NCI-H82 treated with DMSO at 0.1 percent for 48 hours (cell line): ENCODE results near the gene TMEM167B.
"Not testable (repeated sequence)": the region's sequence is repeated elsewhere in the genome, so short reads cannot be mapped to it uniquely, and the experiment has no call there.

Source experiments
- DNase-seq: peaks from one replicate; lab custom pipeline; 2025; ENCODE audit not compliant: unreplicated experiment; lab: John Stamatoyannopoulos, UW

TMEM167B gene

DNA sequence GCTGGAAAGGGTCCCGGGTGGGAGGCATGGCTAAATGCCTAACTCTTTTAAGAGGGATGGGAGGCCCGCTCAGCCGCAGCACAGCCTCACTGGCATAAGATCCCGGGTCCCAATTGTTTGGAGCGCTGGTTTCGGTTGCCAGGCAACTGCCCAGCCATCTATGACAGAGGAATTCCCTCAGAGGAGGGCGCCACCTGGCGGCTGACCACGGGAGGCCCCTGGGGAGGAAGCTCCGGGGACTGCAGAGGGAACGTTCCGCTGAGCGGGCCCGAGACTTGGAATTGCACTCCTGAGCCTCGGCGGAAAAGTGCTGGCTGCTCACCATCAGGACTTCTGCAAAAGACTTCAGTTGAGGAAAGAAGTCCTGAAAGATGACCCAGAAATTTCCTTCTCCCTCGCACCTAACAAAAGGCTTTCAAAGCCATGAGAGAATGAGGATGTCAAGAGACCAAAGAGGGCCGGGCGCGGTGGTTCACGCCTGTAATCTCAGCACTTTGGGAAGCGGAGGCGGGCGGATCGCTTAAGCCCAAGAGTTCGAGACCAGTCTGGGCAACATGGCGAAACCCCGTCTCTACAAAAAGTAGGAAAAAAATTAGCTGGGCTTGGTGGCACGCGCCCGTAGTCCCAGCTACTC lies 22.2 kb downstream of the TMEM167B start:
- peak; percentile 68 for DNase-seq

DNA sequence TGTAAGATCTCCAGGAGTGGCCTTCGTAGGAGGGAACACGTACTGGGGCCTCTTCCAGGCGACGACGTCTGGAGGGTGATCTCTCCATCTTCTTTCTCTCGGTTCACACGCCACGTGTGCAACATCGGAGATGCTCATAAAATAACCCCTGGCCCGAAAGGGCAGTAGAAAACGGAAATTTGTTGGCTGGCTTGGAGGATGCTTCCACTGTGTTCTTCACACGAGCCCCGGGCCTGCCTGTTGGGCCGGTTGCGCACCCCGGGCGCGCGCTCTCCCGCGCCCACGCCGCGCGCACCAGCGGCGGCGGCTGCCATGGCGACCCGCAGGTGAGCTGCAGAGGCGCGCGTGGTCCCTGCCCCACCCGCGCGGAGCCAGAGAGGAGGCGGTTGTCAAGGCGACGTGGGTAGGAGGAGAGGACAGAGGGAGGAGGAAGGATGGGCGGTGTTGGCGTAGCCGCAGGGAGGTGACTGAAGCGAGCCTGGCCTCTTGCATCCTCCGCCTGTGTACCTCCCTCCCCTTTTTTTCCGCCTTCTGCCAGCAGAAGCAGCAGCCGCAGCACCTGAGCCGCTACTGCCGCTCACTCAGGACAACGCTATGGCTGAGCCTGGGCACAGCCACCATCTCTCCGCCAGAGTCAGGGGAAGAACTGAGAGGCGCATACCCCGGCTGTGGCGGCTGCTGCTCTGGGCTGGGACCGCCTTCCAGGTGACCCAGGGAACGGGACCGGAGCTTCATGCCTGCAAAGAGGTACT lies 23.2 kb downstream of the TMEM167B start, which contains the start of gene ELAPOR1:
Gene ELAPOR1 (plus strand): TSS at position 526 of the 752 bp plus-strand sequence. CDS start 69 bp downstream, at position 595.
- no peak for DNase-seq

DNA sequence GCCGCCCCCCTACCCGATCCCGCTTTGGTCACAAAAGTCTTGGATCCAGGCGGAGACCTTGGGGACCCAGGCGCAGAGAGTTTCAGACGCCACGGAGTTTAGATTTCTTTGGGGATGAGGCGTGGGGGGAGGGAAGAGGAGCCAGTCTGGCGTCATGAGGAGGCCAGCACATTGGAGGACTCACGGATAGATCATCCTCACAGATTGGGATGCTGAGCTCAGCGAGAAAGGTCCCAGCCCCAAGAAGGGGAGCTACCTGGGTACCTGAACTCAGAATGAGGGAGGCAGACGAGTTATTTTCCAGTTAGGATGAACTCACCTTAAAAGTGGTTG lies 23.7 kb downstream of the TMEM167B start:
- no peak for DNase-seq

DNA sequence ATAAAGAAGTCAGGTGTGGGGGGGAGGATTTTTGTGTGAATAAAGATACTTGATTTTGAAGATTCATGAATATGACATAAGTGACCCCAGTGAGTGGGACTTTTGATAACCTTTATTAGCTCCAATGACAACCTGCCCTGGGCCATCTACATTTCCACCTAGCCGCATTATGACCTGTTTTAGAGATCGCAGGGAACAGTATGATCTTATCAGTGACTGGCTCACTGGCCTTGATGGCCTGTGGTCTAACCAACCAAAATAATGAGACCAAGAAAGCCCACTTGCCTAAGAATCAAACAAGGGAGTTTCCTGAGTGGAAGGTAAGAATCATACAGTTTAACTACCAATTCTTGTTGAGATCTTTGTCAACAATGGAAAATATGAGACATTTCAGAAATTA lies 25.1 kb downstream of the TMEM167B start:
- DNase-seq = no peak

DNA sequence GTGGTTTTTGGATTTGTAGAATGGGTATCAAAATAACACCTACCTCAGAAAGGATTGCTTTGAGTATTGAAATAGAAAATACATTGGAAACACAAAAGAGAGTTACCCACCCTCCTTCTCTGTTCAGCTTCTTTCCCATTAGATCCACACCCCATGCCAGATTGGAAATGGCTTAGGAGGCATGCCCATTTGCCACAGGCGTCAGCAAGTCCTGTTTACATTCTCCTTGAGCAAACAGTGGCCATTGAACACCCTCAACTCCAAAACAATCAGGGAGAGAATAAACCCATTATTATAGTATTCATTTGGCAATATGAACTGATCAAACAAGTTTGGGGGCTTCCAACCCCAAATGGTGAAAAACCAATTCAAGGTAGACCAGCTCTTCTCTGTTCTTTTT lies 25.7 kb downstream of the TMEM167B start:
- no peak for DNase-seq

DNA sequence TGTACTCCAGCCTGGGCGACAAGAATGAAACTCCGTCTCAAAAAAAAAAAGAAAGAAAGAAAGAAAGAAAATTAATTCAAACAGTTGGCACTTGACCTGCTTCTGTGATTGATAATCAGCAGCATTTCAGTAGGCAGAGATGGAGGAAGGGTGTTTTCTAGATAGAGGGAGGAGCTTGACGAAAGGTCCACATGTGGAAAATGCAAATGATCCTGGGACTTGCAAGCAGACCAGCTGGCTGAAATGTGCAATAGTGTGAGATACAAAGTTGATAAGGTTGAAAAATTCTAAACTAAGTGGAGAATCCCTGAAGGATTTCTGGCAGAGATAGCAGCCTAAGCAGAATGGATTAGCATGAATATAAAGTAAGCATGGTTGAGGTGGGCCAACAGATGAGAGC lies 27.5 kb downstream of the TMEM167B start:
- DNase-seq = no peak

DNA sequence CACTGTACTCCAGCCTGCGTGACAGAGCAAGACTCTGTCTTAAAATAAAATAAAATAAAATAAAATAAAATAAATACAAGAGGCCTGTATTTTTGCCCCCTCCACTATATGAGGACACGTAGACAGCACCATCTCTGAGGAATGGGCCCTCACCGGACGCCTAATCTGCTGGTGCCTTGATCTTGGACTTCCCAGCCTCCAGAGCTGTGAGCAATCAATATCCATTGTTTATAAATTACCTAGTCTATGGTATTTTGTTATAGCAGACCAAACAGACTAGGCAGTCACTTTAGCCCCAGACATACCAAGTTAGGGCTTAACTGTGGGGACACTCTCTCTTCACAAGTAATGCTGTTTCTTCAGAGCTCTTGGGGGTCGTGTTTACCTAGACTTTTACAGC lies 29.8 kb downstream of the TMEM167B start:
- no peak for DNase-seq

DNA sequence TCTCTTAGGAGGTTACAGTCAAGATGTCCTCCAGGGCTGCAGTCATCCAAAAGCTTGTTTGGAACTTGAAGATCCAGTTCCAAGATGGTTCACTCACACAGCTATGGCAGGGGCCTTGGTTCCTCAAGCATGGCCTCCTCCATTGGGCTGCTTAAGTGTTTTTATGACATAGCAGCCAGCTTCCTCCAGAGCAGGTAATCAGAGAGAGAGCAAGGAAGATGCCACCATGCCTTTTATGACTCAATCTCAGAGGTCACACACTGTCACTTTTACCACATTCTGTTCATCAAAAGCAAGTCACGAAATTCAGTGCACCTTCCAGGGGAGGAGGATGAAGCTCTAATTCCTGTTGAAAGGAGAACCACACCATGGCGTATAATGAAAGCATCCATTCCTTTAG lies 40.5 kb downstream of the TMEM167B start:
- no peak for DNase-seq

DNA sequence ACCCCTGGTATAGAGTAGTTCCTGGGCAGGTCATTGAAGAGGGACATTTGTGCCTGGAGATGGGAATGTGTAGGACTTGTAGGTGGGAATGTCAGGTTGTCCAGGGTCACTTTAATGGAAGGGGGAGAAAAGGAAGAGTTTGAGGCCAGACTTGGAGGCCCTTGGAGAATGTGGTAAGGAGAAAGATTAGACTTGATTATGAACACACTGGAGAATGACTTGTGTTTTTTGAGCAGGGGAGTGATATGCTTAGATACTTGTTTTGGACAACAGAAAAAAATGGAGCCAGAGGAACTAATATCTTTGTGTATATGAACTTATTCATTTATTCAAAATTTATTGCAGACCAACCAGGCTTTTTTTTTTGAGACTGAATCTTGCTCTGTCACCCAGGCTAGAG lies 41.2 kb downstream of the TMEM167B start:
- DNase-seq = no peak

DNA sequence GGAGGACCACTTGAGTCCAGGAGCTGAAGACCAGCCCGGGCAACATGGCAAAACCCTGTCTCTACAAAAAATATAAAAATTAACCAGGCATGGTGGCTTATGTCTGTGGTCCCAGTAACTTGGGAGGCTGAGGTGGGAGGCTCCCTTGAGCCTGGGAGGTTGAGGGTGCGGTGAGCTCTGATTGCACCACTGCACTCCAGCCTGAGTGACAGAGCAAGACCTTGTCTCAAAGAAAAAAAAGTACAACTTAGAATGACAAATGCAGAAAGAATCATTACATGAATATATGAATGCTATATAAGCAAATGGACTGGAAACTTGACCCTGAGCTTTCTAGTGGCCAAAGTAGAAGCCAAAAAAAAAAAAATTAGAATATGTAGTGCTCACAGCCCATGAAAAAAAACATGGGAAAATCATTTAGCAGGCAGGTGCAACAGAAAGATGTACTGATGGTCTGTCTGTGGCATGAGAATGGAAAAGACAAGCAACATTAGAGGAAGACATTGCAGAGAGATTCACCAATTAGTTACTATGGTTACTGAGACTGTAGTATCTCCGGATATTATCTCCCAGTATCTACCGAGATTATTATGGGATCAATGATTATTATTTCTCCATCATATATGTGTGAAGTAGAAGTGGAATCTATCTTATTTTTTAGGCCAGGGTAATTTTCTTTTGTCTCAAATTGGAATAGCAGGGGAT lies 42.6 kb downstream of the TMEM167B start:
- no peak for DNase-seq

DNA sequence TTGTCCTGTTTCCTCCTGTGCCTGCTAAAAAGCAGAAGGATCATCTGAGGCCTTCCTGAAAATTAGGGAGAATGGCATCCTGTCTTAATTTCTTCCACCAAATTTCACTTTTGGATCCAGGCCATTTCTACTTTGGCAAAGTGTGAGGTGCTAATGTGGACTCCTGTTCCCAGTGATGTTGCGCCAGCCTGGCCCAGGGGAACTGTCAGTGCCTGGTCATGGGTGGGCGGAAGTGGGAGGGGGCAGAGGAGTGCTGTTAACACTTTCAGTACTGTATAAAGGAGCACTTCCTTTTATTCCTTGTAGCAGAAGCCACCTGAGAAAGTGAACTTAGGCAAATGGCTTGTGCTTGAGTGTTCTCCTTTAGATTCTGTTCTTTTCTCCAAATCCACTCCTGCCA lies 43.3 kb downstream of the TMEM167B start:
- DNase-seq = no peak

DNA sequence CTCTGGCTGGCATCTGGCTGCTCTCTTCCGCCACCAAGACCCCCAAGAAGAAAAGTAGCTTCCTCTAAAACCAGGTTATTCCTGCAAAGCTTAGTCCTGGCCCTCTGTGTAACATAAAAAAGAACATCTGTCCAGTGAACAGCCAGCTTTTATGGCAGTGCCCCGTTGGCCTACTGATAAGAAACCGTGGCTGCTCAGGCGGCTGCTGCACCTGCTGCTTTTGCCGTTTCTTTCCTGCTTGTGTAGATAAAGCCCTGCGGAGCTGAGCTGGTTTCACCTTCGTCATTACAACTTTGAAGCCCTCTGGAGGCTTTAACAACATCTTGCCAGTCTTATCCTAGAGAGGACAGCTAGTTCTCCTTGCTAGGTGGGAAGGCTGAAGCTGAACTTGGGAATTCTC lies 43.9 kb downstream of the TMEM167B start:
- no peak for DNase-seq

DNA sequence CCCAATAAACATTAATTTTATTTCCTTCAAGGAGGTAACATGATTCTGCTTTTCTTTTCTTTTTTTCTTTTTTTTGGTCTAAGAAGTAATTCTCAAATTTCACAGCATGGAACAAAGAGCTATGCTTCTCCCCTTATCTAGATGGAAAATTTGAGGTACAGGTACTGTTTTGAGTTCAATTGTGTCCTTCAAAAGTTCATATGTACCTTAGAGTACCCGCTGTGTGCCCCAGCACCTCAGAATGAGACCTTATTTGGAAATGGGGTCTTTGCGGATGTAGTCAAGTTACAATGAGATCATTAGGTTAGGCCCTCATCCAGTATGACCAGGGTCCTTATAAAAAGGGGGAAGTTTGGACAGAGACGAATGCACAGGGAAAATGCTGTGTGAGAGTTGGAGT lies 45.4 kb downstream of the TMEM167B start:
- DNase-seq = no peak

DNA sequence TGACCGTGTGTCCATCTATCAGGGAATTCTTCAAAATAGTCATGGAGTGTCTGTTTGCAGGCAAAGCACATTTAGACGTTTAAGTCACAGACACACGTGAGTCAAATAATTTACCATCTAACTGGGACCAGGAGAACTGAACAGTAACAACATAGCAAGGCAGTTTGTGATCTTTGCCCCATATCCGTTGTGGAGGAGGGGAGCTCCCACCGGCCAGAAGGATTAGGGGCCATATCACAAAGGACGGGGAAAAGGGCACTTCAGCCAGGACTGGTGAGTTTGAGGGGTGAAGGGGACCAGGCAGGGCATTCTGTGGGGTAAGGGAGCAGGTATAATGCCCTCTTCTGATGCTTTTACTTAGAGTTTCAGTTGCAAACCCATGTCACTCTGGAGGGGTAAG lies 46.2 kb downstream of the TMEM167B start:
- no peak for DNase-seq

DNA sequence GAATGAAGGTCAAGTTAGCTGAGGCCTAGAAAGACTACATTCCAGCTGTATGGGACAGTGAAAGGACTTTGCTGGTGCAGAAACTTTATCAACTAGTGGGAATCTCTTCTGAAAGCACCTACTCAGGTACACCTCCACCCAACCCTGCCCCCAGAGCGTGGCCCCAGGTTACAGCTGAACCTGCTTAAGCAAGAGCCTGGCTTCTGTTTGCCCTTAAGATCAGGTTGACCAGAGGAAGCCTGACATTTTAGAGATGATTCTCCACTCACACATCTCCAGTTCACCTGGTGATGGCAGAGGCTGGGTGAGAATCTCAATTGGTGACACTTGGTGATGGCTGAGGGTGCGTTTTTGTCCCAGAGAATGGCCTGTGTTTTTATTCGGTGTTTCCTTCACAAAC lies 47.4 kb downstream of the TMEM167B start:
- no peak for DNase-seq

DNA sequence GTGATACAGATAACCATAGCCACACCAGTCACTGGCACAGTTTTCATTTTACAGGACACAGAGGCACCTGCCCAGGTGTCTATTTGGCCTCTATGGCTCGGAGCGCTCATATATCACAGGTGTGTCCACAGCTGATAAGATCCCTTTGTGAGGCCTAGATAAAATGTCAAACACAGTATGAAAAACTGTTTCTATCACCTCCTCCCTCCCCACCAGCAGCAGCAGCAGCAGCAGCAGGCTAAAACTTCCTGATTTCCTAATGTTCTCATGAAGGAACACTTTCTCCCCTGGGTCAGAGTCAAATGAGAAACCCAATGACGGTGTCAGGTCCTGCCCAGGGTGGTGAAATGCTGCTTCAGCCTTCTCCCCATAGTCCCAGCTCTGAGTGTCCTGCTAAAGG lies 47.8 kb downstream of the TMEM167B start:
- no peak for DNase-seq

DNA sequence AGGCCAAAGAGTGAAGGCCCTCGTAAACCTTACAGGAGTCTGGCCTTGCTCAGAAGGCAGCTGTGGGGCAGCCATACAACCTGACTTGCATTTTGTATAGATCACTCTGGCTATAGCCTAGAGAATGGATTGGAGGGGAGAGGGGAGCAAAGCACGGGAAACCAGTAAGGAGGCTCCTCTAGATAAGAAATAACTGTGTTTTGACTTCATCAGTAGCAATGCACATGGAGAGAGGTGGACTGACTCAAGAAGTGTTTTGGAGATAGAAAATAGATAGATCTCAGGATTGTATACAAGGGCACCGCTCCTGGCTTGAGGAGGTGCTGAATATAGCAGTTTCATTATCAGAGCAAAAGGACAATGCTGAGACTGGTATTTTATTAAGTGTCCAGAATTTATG lies 49.8 kb downstream of the TMEM167B start:
- DNase-seq = no peak

DNA sequence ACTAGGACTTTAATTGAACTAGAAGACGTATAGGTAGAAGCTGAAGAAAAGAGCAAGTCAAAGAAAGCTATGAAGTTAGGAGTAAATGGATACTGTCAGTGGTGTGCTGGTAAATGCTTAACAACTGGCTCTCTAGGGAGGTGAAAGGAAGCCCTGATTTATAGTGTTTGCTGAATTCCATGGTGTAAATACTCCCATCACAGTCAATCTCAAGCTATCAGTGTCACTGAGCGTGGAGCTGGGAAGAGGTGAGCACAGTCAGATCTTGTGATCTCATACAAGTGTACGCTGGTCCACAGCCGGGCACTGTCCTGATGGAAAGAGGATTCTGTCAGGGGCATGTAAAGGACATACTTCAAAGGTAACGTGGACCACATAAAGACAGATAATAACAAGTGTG lies 51.7 kb downstream of the TMEM167B start:
- DNase-seq = no peak

DNA sequence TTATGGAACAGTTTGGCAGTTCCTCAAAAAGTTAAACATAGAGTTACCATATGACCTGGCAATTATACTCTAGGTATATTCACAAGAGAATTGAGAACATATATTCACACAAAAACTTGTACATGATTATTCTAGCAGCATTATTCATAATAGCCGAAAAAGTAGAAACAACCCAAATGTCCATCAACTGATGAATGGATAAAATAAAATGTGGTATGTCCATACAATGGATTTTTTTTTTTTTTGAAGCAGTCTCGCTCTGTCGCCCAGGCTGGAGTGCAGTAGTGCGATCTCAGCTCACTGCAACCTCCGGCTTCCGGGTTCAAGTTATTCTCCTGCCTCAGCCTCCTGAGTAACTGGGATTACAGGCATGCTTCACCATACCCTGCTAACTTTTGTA lies 52.2 kb downstream of the TMEM167B start:
- not testable (repeated sequence) for DNase-seq
